ENCODE results near the gene NAALADL2. TPM values are rescaled to one million over a fixed set of nuclear protein-coding genes. Genes with fewer than 3 reads are reported as not detected.

NAALADL2 gene
- total RNA-seq, 1 donor from 2014 or later: 11.5 TPM

GRCh38 chr3:175273573-175273972, 414.4 kb downstream of the NAALADL2 start:
- Histone ChIP-seq H3K4me3 (no peak overlapping the region), H3K27me3 (no peaks in the 10 kb centered on the region), H3K4me1 (no peaks in the 10 kb centered on the region), H4K20me1 (ENCODE audit: low read depth) (no peaks in the 10 kb centered on the region), H3K79me2 (ENCODE audit: low read depth) (no peaks in the 10 kb centered on the region), H2AFZ (replicated peaks) (no peak overlapping the region), H3K9ac (no peak overlapping the region), H3K4me2 (no peak overlapping the region), H3K9me3 (ENCODE audit: low read depth) (no peaks in the 10 kb centered on the region), H3F3A (ENCODE audit: low read depth) (no peaks in the 10 kb centered on the region), H3K36me3 (no peaks in the 10 kb centered on the region), H3K27ac (no peak overlapping the region)
- no peaks in the 10 kb centered on the region for H3K9me3 Mint-ChIP-seq
- no peak overlapping the region for H3K27ac Mint-ChIP-seq
- DNase-seq (ENCODE audit: low spot score): no peak
- peaks cover 12% of the 10 kb centered on the region for H3K4me1 Mint-ChIP-seq
- no peaks in the 10 kb centered on the region for H3K27me3 Mint-ChIP-seq (ENCODE audit: insufficient read depth, low read depth)
- TF ChIP-seq CTCF (IDR thresholded peaks at IDR 0.05) (no peak), EZH2 (IDR thresholded peaks at IDR 0.05) (no peak), EZH2phosphoT487 (IDR thresholded peaks at IDR 0.05) (no peak)
- no peaks in the 10 kb centered on the region for H3K36me3 Mint-ChIP-seq
- H3K4me3 Mint-ChIP-seq: no peak overlapping the region

- H3K9ac ChIP-seq: no peak overlapping the region
- H3K9me3 ChIP-seq (ENCODE audit: low read depth): no peaks in the 10 kb centered on the region
- no peaks in the 10 kb centered on the region for H3K36me3 Mint-ChIP-seq
Observed at GRCh38 chr3:175274056-175274455, 414.9 kb downstream of the NAALADL2 start.

GRCh38 chr3:175274474-175275218, 415.5 kb downstream of the NAALADL2 start:
- no peaks in the 10 kb centered on the region for H3K9me3 ChIP-seq (ENCODE audit: low read depth)
- Mint-ChIP-seq H3K4me1 (peaks cover 9% of the 10 kb centered on the region), H3K9me3 (no peaks in the 10 kb centered on the region), H3K27me3 (ENCODE audit: insufficient read depth, low read depth) (no peaks in the 10 kb centered on the region), H3K27ac (no peak overlapping the region), H3K36me3 (no peaks in the 10 kb centered on the region), H3K4me3 (no peak overlapping the region)
- no peak for DNase-seq (ENCODE audit: low spot score)
- no peak for TF ChIP-seq EZH2phosphoT487 (IDR thresholded peaks at IDR 0.05)
- TF ChIP-seq EZH2 (IDR thresholded peaks at IDR 0.05): no peak
- TF ChIP-seq CTCF (IDR thresholded peaks at IDR 0.05): no peak
- H3K36me3 ChIP-seq: no peaks in the 10 kb centered on the region
- no peak overlapping the region for H3K4me2 ChIP-seq
- no peak overlapping the region for H3K27ac ChIP-seq
- H3K27me3 ChIP-seq: no peaks in the 10 kb centered on the region
- no peaks in the 10 kb centered on the region for H3K79me2 ChIP-seq (ENCODE audit: low read depth)
- no peaks in the 10 kb centered on the region for H4K20me1 ChIP-seq (ENCODE audit: low read depth)
- H2AFZ ChIP-seq (replicated peaks): no peak overlapping the region
- no peak overlapping the region for H3K4me3 ChIP-seq
- no peaks in the 10 kb centered on the region for H3F3A ChIP-seq (ENCODE audit: low read depth)
- H3K9ac ChIP-seq: no peak overlapping the region
- H3K4me1 ChIP-seq: no peaks in the 10 kb centered on the region

More at GRCh38 chr3:175274056-175274455, 414.9 kb downstream of the NAALADL2 start:
- Histone ChIP-seq H3K4me3 (no peak overlapping the region), H3K4me1 (no peaks in the 10 kb centered on the region), H3F3A (ENCODE audit: low read depth) (no peaks in the 10 kb centered on the region), H2AFZ (replicated peaks) (no peak overlapping the region), H3K27ac (no peak overlapping the region), H3K4me2 (no peak overlapping the region), H4K20me1 (ENCODE audit: low read depth) (no peaks in the 10 kb centered on the region), H3K79me2 (ENCODE audit: low read depth) (no peaks in the 10 kb centered on the region), H3K27me3 (no peaks in the 10 kb centered on the region), H3K36me3 (no peaks in the 10 kb centered on the region)
- Mint-ChIP-seq H3K4me1 (peaks cover 12% of the 10 kb centered on the region), H3K27ac (no peak overlapping the region), H3K27me3 (ENCODE audit: insufficient read depth, low read depth) (no peaks in the 10 kb centered on the region), H3K4me3 (no peak overlapping the region), H3K9me3 (no peaks in the 10 kb centered on the region)
- no peak for TF ChIP-seq CTCF (IDR thresholded peaks at IDR 0.05)
- TF ChIP-seq EZH2phosphoT487 (IDR thresholded peaks at IDR 0.05): no peak
- TF ChIP-seq EZH2 (IDR thresholded peaks at IDR 0.05): no peak
- DNase-seq (ENCODE audit: low spot score): no peak

Measured in neural progenitor cell (in vitro differentiated cells).